Ovary (tissue), 10 donors: Measurements from ENCODE around the gene ARL1. TPM values are rescaled to one million over a fixed set of nuclear protein-coding genes. Genes with fewer than 3 reads are reported as not detected.

Experiments used
- DNase-seq, 5 donors: peaks; one replicate each; pipeline ENCODE4 v3.0.0-alpha.2; 2019 to 2020
- H3K27ac ChIP-seq, 2 donors: fragments of 200-600 bp; one replicate each; pipeline versions ENCODE4 v1.5.1 to v1.8.0; 2019 to 2022
- H3K27me3 ChIP-seq: fragments of 200-600 bp; one replicate; pipeline ENCODE4 v1.8.0; 2022
- H3K36me3 ChIP-seq: fragments of 200-600 bp; sonication (generic); one replicate; pipeline ENCODE4 v1.5.1; 2019
- H3K4me1 ChIP-seq: one replicate; pipeline ENCODE4 v1.8.1; 2013; ENCODE audit warnings: mild to moderate bottlenecking, moderate library complexity; ENCODE audit not compliant: insufficient read depth
- H3K4me3 ChIP-seq: fragments of 200-600 bp; sonication (generic); one replicate; pipeline ENCODE4 v1.5.1; 2017
- H3K9me3 ChIP-seq, 2 donors: fragments of 200-600 bp in 1 of 2; sonication (generic) in 1 of 2; one replicate each; pipeline versions ENCODE4 v1.5.1 to v1.8.1; 2013 to 2019; ENCODE audit warnings: mild to moderate bottlenecking in 1 of 2, moderate library complexity in 1 of 2
- EP300 ChIP-seq: sonication (generic); formaldehyde crosslinking; IDR thresholded peaks from one replicate; pipeline ENCODE4 v1.6.1; 2017; ENCODE audit warnings: antibody characterized with exemption
- POLR2A ChIP-seq: fragments of 450-650 bp; IDR thresholded peaks from one replicate; pipeline ENCODE4 v1.6.1; 2017; ENCODE audit warnings: antibody characterized with exemption, mild to moderate bottlenecking, moderate library complexity
- WGBS, 3 donors: extraction: QIAGEN DNeasy Blood & Tissue Kit in 1 of 3; methylation state at CpG; one replicate each; pipeline versions ENCODE4 v1.1.5 to v1.1.7; 2013 to 2017; 5-methylcytosine and 5-hydroxymethylcytosine counted together
- intact Hi-C, 4 donors: fragments of 100-400 bp; cut with DNase I; formaldehyde crosslinking; loops; one replicate each; pipeline versions ENCODE4 v1.11.0 to v1.15.1; 2022 to 2023
- long read RNA-seq, 3 donors: library from polyadenylated mRNA in 2 of 3; unstranded in 2 of 3; transcript quantifications; one replicate each; pipeline ENCODE4 v2.0.0 and lab custom pipeline, GENCODE V29; 2021 to 2026
- polyA plus RNA-seq, 2 donors: library from polyadenylated mRNA; stranded (reverse); fragments of 200-250 nt in 1 of 2; fragments of 350-450 nt in 1 of 2; fragmentation: Illumina TruSeq in 1 of 2; extraction: RNeasy Lipid Tissue Mini Kit (QIAGEN cat#74804) in 1 of 2; gene quantifications; one replicate each; pipeline ENCODE4 v1.2.3, GENCODE V29; 2013 to 2014
- total RNA-seq, 7 donors: library from RNA; depleted of rRNA in 2 of 7; stranded (reverse); fragments of >200 nt in 2 of 7; fragmentation: NEBNext Ultra II Directional in 3 of 7; extraction: Animal tissue kit (Norgen Biotek cat#: 25700) in 3 of 7; gene quantifications; one replicate each; pipeline versions ENCODE4 v1.1.0 to v1.2.4, GENCODE V29; 2016 to 2023
- TF ChIP-seq, protein P1 (sequence below), 3 donors: fragments of 450-650 bp in 2 of 3; fragments of 200-600 bp in 1 of 3; IDR thresholded peaks; one replicate each; pipeline versions ENCODE4 v1.5.1 to v1.8.0; 2016 to 2022; ENCODE audit warnings: antibody characterized with exemption in 3 of 3, mild to moderate bottlenecking in 1 of 3
- donor health status: DM: no; HTN: no; CAD: no; lungs with moderate emphysema.
- donor health status: DM: no; HTN: no; CAD: no.
- donor health status: Bipolar disorder and iron deficiency.
- donor health status: DM: yes; HTN: yes; CAD: no.
- donor health status: DM: no; HTN: no; CAD: no.
- donor health status: DM: yes; HTN: yes; CAD: no.

The ARL1 gene
- total RNA-seq (100 to 1,000 TPM in 3 of 7 donors, 10 to 100 TPM in 4; 44.8 to 115 (median 87.3) TPM), polyA plus RNA-seq (100 to 1,000 TPM in 1 of 2 donors, 10 to 100 TPM in 1; 41.2 to 129 TPM)
- long read RNA-seq, donor 1, transcript ARL1-201 (6 exons, 3,241 nt) = major isoform, 120 of 130 reads
- long read RNA-seq, donor 1, partial matches to known transcripts = 2 of 130 reads
- long read RNA-seq, donor 1, other reads (novel, unspliced or antisense) = 4 of 130 reads
- long read RNA-seq, donor 2, transcript ARL1-201 (6 exons, 3,241 nt) = major isoform, 58 of 60 reads
- long read RNA-seq, donor 2, partial matches to known transcripts = 0 of 60 reads
- long read RNA-seq, donor 2, other reads (novel, unspliced or antisense) = 0 of 60 reads
- long read RNA-seq, donor 3, transcript ARL1-201 (6 exons, 3,241 nt) = major isoform, 162 of 186 reads
- long read RNA-seq, donor 3, transcript ARL1-203 (5 exons, 1,231 nt) = minor isoform, 9 of 186 reads
- long read RNA-seq, donor 3, partial matches to known transcripts = 1 of 186 reads
- long read RNA-seq, donor 3, other reads (novel, unspliced or antisense) = 14 of 186 reads

DNA sequence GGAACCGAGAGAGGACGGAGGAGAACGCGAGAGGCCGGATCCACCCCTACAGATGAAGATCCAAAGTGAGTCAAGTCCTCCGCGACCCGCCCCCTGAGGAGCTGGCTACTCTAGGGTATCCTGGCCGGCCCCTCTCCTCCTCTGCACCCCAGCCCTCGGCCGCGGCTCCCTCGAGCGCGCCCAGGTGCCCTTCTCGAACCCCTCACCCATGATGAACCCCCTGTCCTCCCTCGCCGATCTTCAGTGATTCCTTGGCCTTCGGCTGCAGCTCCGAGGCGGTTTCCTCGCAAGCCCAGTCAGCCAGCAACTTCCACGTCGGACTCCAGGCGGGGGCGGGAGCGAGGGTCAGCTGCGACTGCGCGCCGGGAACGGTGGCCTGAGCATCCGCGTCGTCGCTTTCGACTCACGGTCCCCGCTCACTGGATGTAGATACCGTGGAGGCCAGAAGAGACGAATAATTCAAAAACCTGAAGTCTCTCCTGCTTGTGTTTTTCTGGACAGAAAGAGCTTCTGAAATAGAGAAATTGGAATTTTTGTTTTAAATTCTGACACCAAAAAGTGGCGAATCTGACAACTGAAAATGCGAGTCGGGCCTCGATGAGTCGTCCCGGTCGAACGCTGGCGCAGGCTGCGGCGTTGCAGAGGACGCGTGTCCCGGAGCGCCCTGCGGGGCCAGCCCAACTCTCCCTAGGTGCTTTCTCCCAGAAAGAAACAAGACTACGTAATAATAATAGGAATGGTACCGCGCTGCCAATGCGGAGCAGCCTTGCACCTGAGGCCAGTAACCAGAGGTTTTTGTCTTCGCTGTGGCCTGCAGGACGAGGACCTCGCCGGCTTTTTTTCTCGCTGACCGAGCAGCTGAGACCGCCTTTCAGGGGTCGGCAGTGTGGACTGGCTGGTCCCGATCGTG lies at the start of gene ARL1:
Gene ARL1 (minus strand): TSS at position 337 of the 910 bp plus-strand sequence. CDS start 127 bp downstream, at position 210.
- no peaks in the 10 kb centered on the region for H3K36me3 ChIP-seq
- peak; percentile 81 to 91 (median 85) for DNase-seq
- no peaks in the 10 kb centered on the region for H3K9me3 ChIP-seq
- TF ChIP-seq EP300 = no peak
- peak; percentile 24 for TF ChIP-seq POLR2A
- TF ChIP-seq, protein P1, sequence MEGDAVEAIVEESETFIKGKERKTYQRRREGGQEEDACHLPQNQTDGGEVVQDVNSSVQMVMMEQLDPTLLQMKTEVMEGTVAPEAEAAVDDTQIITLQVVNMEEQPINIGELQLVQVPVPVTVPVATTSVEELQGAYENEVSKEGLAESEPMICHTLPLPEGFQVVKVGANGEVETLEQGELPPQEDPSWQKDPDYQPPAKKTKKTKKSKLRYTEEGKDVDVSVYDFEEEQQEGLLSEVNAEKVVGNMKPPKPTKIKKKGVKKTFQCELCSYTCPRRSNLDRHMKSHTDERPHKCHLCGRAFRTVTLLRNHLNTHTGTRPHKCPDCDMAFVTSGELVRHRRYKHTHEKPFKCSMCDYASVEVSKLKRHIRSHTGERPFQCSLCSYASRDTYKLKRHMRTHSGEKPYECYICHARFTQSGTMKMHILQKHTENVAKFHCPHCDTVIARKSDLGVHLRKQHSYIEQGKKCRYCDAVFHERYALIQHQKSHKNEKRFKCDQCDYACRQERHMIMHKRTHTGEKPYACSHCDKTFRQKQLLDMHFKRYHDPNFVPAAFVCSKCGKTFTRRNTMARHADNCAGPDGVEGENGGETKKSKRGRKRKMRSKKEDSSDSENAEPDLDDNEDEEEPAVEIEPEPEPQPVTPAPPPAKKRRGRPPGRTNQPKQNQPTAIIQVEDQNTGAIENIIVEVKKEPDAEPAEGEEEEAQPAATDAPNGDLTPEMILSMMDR (IDR thresholded peaks at IDR 0.05) = no peak
- H3K27me3 ChIP-seq = no peaks in the 10 kb centered on the region
- 0% methylated on average over 70 to 71 of the region's 71 CpGs for WGBS, 3 donors
- peak within 1 kb of the TSS; percentile 72 for H3K4me3 ChIP-seq
- intact Hi-C loops = no loop called here
- H3K27ac ChIP-seq = peak within 1 kb of the TSS; percentile 25 to 90
- H3K4me1 ChIP-seq = peaks cover 3% of the 10 kb centered on the region

DNA sequence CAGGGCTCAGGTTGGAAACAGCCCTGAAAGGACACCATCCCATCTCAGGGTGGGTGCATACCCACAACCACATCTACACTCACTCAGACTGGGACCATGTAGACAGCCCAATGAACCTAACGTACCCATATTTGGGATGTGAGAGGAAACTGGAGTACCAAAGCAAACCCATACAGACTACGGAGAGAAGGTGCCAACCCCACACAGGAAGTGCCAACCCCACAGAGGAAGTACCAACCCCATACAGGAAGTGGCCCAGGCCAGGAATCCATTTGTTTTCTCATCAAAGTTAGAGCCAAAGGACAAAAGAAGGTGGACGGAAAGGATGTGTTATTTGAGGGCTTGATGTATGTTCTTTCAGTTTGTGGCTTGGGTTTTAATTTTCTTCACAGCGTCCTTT lies 48.1 kb upstream of the ARL1 start:
- intact Hi-C loops = no loop called here
- Histone ChIP-seq H3K36me3 (no peaks in the 10 kb centered on the region), H3K4me3 (no peak overlapping the region), H3K27me3 (no peaks in the 10 kb centered on the region), H3K4me1 (no peaks in the 10 kb centered on the region), H3K9me3 (no peaks in the 10 kb centered on the region), H3K27ac (no peak overlapping the region)
- TF ChIP-seq, protein P1 (IDR thresholded peaks at IDR 0.05) = no peak
- TF ChIP-seq EP300 = no peak
- TF ChIP-seq POLR2A = no peak
- no peak for DNase-seq
- WGBS, 3 donors = 80 to 92% (median 87%) methylated on average over 4 of the region's 4 CpGs

DNA sequence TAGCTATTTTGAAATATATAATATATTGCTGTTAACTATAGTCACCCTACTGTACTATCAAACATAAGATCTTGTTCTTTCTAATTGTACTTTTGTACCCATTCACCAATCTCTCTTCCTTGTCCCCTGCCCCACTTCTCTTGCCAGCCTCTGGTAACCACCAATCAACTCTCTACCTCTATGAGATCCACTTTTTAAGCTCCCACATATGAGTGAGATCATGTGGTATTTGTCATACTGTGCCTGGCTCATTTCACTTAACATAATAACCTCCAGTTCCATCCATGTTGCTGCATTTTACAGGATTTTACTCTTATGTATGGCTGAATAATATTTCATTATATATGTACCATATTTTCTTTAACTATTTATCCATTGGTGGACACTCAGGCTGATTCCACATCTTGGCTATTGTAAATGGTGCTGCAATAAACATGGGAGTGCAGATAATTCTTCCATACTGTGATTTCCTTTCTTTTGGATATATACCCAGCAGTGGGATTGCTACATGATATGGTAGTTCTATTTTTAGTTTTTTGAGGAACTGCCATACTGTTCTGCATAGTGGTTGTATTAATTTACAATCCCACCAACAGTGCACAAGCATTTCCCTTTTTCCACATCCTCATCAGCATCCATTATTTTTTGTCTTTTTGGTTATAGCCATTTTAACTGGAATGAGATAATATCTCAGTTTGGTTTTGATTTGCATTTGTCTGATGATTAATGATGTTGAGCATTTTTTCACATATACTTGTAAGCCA lies 34.1 kb upstream of the ARL1 start:
- Histone ChIP-seq H3K9me3 (no peaks in the 10 kb centered on the region), H3K4me1 (no peaks in the 10 kb centered on the region), H3K27ac (no peak overlapping the region), H3K27me3 (no peaks in the 10 kb centered on the region), H3K4me3 (no peak overlapping the region), H3K36me3 (no peaks in the 10 kb centered on the region)
- no peak for DNase-seq
- intact Hi-C loops = no loop called here
- TF ChIP-seq, protein P1 (IDR thresholded peaks at IDR 0.05) = no peak
- no peak for TF ChIP-seq EP300
- TF ChIP-seq POLR2A = no peak

- intact Hi-C loops = no loop called here
- no peak for TF ChIP-seq POLR2A
- TF ChIP-seq, protein P1 (IDR thresholded peaks at IDR 0.05) = no peak
- no peak for TF ChIP-seq EP300
Measured at GRCh38 chr12:101439236-101439635, 31.7 kb upstream of the ARL1 start.

More at GRCh38 chr12:101439236-101439635, 31.7 kb upstream of the ARL1 start:
- Histone ChIP-seq H3K9me3 (no peaks in the 10 kb centered on the region), H3K4me3 (no peak overlapping the region), H3K4me1 (no peaks in the 10 kb centered on the region), H3K27ac (no peak overlapping the region), H3K27me3 (no peaks in the 10 kb centered on the region), H3K36me3 (no peaks in the 10 kb centered on the region)
- WGBS, 3 donors = 77 to 81% (median 79%) methylated on average over 5 of the region's 5 CpGs
- no peak for DNase-seq
